ENCODE results near the gene DAND5. TPM values are rescaled to one million over a fixed set of nuclear protein-coding genes. Genes with fewer than 3 reads are reported as not detected.

The DAND5 gene
- polyA plus RNA-seq, 3 donors = not detected

DNA sequence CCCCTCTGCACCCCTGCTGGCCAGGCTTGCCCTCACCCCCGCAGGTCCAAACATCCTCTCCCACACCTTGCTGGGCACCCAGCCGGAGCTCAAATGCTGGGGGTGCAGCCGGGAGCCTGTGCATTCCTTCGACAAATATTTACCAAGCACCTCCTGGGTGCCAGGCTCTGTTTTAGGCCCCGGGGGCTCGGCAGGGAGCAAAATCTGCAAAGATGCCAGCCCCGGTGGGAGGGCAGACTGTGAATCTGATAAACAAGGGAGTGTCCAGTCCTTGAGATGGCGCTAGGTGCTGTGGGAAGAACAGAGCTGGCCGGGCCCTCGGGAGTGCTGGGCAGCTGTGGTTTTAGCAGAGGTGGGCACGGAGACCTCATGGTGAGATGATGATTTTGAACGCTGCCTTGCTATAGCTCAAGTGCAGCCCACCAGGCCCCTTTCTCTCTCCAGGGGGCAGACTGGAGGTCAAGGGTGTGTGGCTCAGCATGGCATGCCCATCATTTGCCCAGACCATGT is 36.5 kb downstream of the DAND5 start:
- peaks cover 26% of the 10 kb centered on the region for H4K20me1 ChIP-seq (ENCODE audit: insufficient read depth, low read length)
- H3K4me1 ChIP-seq (ENCODE audit: control insufficient read depth in 1 of 2, insufficient read depth in 2 of 2, low read length in 2 of 2) = no peaks in the 10 kb centered on the region
- peaks cover 3 to 6% of the 10 kb centered on the region in 2 donors for H3K36me3 Mint-ChIP-seq
- DNase-seq = no peak
- 94% methylated on average over 4 of the region's 12 CpGs for WGBS (ENCODE audit: insufficient coverage)
- H3K9me3 Mint-ChIP-seq = peaks cover 0 to 4% (median 0%) of the 10 kb centered on the region in 7 donors
- H2AFZ ChIP-seq (ENCODE audit: insufficient read depth, low read depth, low read length, poor library complexity, severe bottlenecking) = no peak overlapping the region
- H3K79me2 ChIP-seq (ENCODE audit: insufficient read depth, low read length) = no peaks in the 10 kb centered on the region
- H3K9ac ChIP-seq (ENCODE audit: insufficient read depth, low read length, poor library complexity, severe bottlenecking) = no peak overlapping the region
- no peaks in the 10 kb centered on the region for H3K36me3 ChIP-seq (replicated peaks in 1 of 2; ENCODE audit: control insufficient read depth in 1 of 2, insufficient read depth in 2 of 2, low read length in 2 of 2)
- intact Hi-C loops (cut with micrococcal nuclease) = no loop called here
- H3K27me3 Mint-ChIP-seq (ENCODE audit: low read depth in 3 of 3) = peaks cover 23 to 31% (median 29%) of the 10 kb centered on the region in 3 donors
- no peak overlapping the region for H3K4me3 ChIP-seq (replicated peaks in 1 of 3; ENCODE audit: low read depth in 2 of 3, low read length in 3 of 3)
- peaks cover 0 to 8% of the 10 kb centered on the region in 2 donors for H3K9me3 ChIP-seq (replicated peaks in 1 of 2; ENCODE audit: control insufficient read depth in 1 of 2, insufficient read depth in 1 of 2, low read length in 2 of 2)
- H3K4me2 ChIP-seq (replicated peaks; ENCODE audit: extremely low read depth, low read length, poor library complexity, severe bottlenecking) = no peak overlapping the region
- no peak overlapping the region for H3K27ac Mint-ChIP-seq
- no peak overlapping the region for H3K4me3 Mint-ChIP-seq
- peaks cover 2% of the 10 kb centered on the region for H3K4me1 Mint-ChIP-seq
- peaks cover 16 to 28% of the 10 kb centered on the region in 2 donors for H3K27me3 ChIP-seq (ENCODE audit: control insufficient read depth in 2 of 2, insufficient read depth in 2 of 2, low read length in 2 of 2)
- no peak for TF ChIP-seq CTCF (IDR thresholded peaks at IDR 0.05)
- no peak overlapping the region for H3K27ac ChIP-seq (ENCODE audit: low read depth in 1 of 2, low read length in 2 of 2)

- 94% methylated on average over 6 of the region's 28 CpGs for whole genome bisulfite sequencing (ENCODE audit: insufficient coverage)
- Histone ChIP-seq H3K4me3 (replicated peaks in 1 of 3; ENCODE audit: low read depth in 2 of 3, low read length in 3 of 3) (no peak overlapping the region), H3K9me3 (replicated peaks in 1 of 2; ENCODE audit: control insufficient read depth in 1 of 2, insufficient read depth in 1 of 2, low read length in 2 of 2) (peaks cover 1 to 16% of the 10 kb centered on the region in 2 donors), H3K4me1 (ENCODE audit: control insufficient read depth in 1 of 2, insufficient read depth in 2 of 2, low read length in 2 of 2) (peaks cover 0 to 1% of the 10 kb centered on the region in 2 donors), H2AFZ (ENCODE audit: insufficient read depth, low read depth, low read length, poor library complexity, severe bottlenecking) (no peak overlapping the region), H3K79me2 (ENCODE audit: insufficient read depth, low read length) (no peaks in the 10 kb centered on the region), H3K27me3 (ENCODE audit: control insufficient read depth in 2 of 2, insufficient read depth in 2 of 2, low read length in 2 of 2) (peaks cover 23 to 35% of the 10 kb centered on the region in 2 donors), H4K20me1 (ENCODE audit: insufficient read depth, low read length) (peaks cover 33% of the 10 kb centered on the region), H3K36me3 (replicated peaks in 1 of 2; ENCODE audit: control insufficient read depth in 1 of 2, insufficient read depth in 2 of 2, low read length in 2 of 2) (no peaks in the 10 kb centered on the region), H3K27ac (ENCODE audit: low read depth in 1 of 2, low read length in 2 of 2) (no peak overlapping the region), H3K4me2 (replicated peaks; ENCODE audit: extremely low read depth, low read length, poor library complexity, severe bottlenecking) (no peak overlapping the region), H3K9ac (ENCODE audit: insufficient read depth, low read length, poor library complexity, severe bottlenecking) (no peak overlapping the region)
- H3K27me3 Mint-ChIP-seq (ENCODE audit: low read depth in 3 of 3) = peaks cover 30 to 39% (median 36%) of the 10 kb centered on the region in 3 donors
- DNase-seq = no peak
- no peak overlapping the region for H3K4me3 Mint-ChIP-seq
- peaks cover 4% of the 10 kb centered on the region for H3K4me1 Mint-ChIP-seq
- peaks cover 3 to 10% (median 3%) of the 10 kb centered on the region in 7 donors for H3K9me3 Mint-ChIP-seq
- H3K27ac Mint-ChIP-seq = no peak overlapping the region
- intact Hi-C loops (cut with micrococcal nuclease) = no loop called here
- peaks cover 6% of the 10 kb centered on the region in 2 donors for H3K36me3 Mint-ChIP-seq
- TF ChIP-seq CTCF (IDR thresholded peaks at IDR 0.05) = no peak
These were observed 37.3 kb downstream of the DAND5 start for GRCh38 chr19:13006431-13007281.

Measured in CD14-positive monocyte (primary cell).